Measurements from ENCODE around the gene DNAJC1.

GRCh38 chr10:21742740-21743412, 260.7 kb downstream of the DNAJC1 start:
- TF ChIP-seq CTCF (IDR thresholded peaks at IDR 0.05; ENCODE audit: insufficient read depth, low read length, poor library complexity, severe bottlenecking) (no peak), EZH2phosphoT487 (conservative IDR thresholded peaks at IDR 0.05; ENCODE audit: low read length) (no peak)
